Stimulated activated CD8-positive, alpha-beta memory T cell treated with anti-CD3 and anti-CD28 coated beads, Interleukin-12 subunit alpha, Interleukin-12 subunit beta, amount 100 ng/mL, for 24 hours (primary cell): ENCODE data around the gene PARP3.

Experiments
- DNase-seq: peaks from one replicate; pipeline ENCODE4 v3.0.0-alpha.2; 2020; ENCODE audit errors: extremely low read depth

PARP3 gene

DNA sequence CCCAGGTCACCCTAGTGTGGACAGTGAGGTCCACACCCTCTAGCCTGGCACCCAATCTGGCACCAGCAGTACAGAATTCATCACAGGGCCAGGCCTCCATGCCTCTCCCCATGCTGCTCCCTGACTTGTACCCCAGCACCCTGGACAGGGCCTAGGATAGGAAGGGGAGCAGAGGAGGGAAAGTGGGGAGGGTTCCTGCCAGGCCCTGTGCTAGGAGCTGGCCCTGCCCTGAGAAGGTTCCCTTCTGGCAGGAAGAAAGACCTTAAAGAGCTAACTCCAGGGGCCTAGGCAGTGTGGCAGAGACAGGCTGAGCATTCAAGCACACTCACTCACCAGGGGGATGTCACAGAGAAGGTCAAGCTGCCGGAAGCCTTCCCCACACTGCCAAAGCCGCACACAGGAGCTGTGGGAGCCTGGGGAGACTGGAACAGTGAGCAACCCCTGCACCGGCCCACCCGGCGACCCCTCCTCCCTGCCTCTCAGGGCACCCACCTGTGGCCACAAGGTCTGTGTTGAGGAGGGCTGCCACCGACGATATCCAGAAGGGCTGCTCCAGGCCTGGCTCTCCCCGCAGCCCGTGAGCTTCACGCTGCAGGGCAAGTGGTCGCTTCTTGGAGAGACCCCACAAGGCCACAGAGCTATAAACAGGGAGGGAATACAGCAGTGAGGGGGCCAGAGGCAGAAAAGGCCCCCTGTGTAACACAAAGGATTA lies 7.9 kb upstream of the PARP3 start:
- DNase-seq: no peak

- no peak for DNase-seq
These were observed 6.9 kb upstream of the PARP3 start for GRCh38 chr3:51934991-51935885.

- DNase-seq: no peak
These were observed 6.0 kb upstream of the PARP3 start for GRCh38 chr3:51935886-51936755.

- DNase-seq: no peak
These were observed 5.1 kb upstream of the PARP3 start for GRCh38 chr3:51937014-51937413.

DNA sequence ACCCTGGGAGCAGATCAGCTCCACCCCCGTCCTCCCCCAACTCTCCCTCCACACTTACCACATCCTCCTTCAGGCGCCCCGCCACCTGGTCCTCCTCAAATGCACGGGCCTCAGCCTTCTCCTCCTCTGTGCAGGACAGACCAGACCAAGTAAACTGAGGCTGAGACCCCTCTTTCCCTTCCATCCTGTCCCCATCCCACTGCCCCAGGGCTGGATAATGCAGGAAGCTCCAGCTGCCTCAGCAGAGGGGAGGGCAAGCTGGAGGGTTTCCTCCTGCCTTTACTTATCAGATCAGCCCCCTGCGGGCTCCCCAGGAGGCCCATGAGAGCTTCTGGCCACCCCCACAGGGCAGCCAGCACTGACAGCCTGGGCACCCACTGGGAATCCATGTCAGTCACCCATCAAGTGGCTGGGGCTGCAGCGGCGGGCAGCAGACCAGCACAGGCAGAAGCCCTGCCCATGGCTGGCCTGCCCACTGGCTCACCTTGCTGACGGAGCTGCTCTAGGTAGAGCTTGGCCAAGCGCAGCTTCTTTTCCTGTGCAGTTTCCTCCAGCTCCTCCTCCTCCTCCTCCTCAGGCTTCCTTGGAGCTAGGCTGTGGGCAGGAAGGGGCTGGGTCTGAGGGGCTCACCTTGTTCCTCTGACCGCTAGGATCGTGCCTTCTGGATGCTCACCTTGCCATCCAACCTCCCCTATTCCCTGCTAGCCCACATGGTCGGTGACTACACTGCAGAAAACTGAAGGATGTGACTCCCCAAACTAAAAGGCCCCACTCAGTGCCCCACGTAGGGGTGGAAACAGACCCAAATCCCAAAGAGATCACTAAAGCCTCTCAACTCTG lies 4.3 kb upstream of the PARP3 start:
- DNase-seq: no peak

- no peak for DNase-seq
These were observed 3.3 kb upstream of the PARP3 start for GRCh38 chr3:51938780-51939425.

- no peak for DNase-seq
These were observed 1.3 kb upstream of the PARP3 start for GRCh38 chr3:51940648-51941462.

GRCh38 chr3:51941463-51941797 lies 733 bp upstream of the PARP3 start:
- no peak for DNase-seq

DNA sequence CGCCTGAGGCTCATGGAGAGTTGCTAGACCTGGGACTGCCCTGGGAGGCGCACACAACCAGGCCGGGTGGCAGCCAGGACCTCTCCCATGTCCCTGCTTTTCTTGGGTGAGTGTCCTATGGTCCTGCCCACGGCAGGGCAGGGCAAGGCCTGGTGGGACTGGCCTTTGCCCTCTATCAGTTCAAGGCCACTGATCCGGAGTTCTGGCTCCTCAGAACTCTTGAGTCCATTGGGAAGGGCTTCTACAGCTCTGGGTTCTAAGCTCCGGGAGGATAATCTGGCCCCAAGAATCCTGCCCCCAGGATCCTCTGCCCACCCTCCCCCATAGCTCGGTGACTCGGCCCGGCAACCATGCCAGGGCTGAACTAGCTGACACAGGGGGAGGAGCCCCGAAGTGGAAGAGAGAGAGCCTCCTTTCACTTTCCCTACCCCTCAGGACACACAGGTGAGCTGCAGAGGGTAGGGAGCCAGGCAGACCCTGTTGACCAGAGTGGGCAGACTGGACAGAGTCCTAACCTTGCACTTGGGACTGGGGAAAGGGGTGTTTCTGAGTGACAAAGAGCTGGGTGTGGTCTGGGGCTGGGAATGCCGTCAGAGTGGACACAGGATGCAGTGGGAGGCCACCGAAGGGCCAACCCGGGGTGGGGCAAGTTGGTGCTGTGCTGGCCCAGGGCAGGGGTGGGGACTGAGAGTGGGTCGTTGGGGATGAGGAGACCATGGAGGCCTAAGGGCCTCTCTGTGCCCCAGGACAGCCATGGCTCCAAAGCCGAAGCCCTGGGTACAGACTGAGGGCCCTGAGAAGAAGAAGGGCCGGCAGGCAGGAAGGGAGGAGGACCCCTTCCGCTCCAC lies 664 bp downstream of the PARP3 start:
- no peak for DNase-seq

DNA sequence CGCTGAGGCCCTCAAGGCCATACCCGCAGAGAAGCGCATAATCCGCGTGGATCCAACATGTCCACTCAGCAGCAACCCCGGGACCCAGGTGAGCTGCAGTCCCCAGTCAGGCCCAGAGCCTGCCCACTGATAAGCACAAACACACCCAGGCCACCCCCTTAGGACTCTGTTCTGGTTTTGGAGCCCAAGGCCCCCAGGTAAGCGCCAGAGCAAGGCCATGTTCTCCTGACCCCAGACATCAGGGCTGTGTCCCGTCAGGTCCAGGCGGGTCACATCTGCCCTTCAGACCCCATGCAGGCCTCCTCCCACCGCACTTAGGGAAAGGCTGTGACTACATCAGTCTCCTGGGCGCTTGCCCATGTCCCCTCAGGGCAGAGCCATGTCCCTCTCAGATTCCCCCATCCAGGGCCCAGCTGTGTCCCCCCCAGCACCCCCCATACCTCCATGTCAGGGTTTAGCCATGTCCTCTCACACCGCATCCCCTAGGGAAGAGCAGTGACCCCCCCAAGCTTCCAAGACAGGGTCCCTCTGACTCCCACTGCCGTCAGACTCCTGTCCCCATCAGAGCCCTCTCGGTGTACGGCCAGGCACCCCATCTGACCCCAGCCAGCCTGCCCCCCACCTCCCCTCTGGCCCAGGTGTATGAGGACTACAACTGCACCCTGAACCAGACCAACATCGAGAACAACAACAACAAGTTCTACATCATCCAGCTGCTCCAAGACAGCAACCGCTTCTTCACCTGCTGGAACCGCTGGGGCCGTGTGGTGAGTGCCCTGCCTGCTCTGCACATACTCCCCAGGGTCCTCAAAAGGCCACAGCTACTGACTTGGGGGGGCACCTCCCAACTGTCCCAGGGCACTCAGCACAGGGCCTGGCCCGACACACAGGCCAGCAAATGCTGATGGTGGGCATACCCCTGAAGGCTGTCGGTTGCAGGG lies 1.6 kb downstream of the PARP3 start:
- no peak for DNase-seq

GRCh38 chr3:51944451-51945021 lies 2.4 kb downstream of the PARP3 start:
- no peak for DNase-seq

- DNase-seq: no peak
These were observed 3.1 kb downstream of the PARP3 start for GRCh38 chr3:51945031-51945840.

DNA sequence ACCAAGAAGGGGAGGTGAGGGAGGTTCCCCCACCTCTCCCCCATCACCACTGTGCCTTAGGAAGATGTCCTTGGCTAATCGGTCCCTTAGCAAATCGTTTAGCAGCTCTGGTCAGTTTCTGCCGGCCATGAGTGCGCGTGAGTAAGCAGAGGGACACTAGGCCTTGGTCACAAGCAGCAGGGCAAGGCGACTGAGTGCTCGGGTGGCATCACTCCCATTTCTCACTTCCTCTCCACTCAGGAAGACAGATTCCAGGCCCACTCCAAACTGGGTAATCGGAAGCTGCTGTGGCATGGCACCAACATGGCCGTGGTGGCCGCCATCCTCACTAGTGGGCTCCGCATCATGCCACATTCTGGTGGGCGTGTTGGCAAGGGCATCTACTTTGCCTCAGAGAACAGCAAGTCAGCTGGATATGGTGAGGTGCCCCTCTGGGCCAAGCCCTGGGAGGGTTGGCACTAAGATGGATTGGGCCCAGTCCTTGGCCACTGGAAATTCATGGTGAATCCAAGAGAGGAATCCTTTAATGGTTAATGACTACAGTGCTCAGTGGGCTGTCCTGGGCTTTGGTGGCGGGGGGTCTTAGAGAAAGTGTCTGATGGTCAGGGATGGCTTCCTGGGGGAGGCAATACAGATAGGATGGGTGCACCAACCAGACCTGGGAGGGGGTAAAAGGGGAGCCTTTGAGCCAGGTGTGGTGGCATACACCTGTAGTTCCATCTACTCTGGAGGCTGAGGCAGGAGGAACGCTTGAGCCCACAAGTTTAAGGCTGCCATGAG lies 4.0 kb downstream of the PARP3 start:
- no peak for DNase-seq

DNA sequence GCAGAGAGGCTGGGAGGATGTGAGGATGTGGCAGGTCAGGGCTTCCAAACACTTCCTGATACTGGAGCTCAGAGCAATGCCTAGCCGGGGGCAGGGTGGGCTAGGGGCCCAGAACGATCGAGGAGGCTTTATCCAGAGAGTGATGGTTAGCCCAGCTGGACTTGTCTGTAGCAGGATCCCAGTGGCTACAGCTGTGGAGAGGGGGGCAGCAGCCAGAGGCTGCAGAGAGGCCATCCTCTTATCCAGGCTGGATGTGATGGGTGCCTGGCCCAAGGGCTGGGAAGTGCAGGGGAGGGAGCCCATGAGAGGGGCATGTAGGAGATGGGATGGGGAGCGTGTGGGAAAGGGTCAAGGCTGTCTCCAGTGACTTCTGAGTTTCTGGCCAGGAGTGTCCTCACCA lies 4.6 kb downstream of the PARP3 start:
- DNase-seq: no peak

GRCh38 chr3:51947215-51947900 lies 5.2 kb downstream of the PARP3 start:
- DNase-seq: no peak
